ENCODE measurements around the gene CCL24.
"Not testable (repeated sequence)": the region's sequence is repeated elsewhere in the genome, so short reads cannot be mapped to it uniquely, and the experiment has no call there.

The CCL24 gene

GRCh38 chr7:75838281-75838930 is 24.8 kb upstream of the CCL24 start:
- H3K4me3 Mint-ChIP-seq; DNase-seq (ENCODE audit: low spot score); H3K27me3 Mint-ChIP-seq (ENCODE audit: low read depth); H3K36me3 Mint-ChIP-seq (ENCODE audit: low read depth); H3K4me1 Mint-ChIP-seq (ENCODE audit: low read depth); H3K9me3 Mint-ChIP-seq; H3K27ac Mint-ChIP-seq: not testable (repeated sequence)

GRCh38 chr7:75836798-75837197 is 23.2 kb upstream of the CCL24 start:
- Mint-ChIP-seq H3K27me3 (ENCODE audit: low read depth) (no peaks in the 10 kb centered on the region), H3K36me3 (ENCODE audit: low read depth) (no peaks in the 10 kb centered on the region), H3K4me1 (ENCODE audit: low read depth) (no peaks in the 10 kb centered on the region), H3K9me3 (no peaks in the 10 kb centered on the region), H3K27ac (no peak overlapping the region), H3K4me3 (no peak overlapping the region)
- no peak for DNase-seq (ENCODE audit: low spot score)

GRCh38 chr7:75835688-75836285 is 22.2 kb upstream of the CCL24 start:
- Mint-ChIP-seq H3K4me1 (ENCODE audit: low read depth) (no peaks in the 10 kb centered on the region), H3K4me3 (no peak overlapping the region), H3K27ac (no peak overlapping the region), H3K36me3 (ENCODE audit: low read depth) (no peaks in the 10 kb centered on the region), H3K9me3 (no peaks in the 10 kb centered on the region), H3K27me3 (ENCODE audit: low read depth) (no peaks in the 10 kb centered on the region)
- no peak for DNase-seq (ENCODE audit: low spot score)

GRCh38 chr7:75833662-75834061 is 20.1 kb upstream of the CCL24 start:
- H3K4me1 Mint-ChIP-seq (ENCODE audit: low read depth); H3K36me3 Mint-ChIP-seq (ENCODE audit: low read depth); H3K4me3 Mint-ChIP-seq; H3K9me3 Mint-ChIP-seq; DNase-seq (ENCODE audit: low spot score); H3K27ac Mint-ChIP-seq; H3K27me3 Mint-ChIP-seq (ENCODE audit: low read depth): not testable (repeated sequence)

- H3K36me3 Mint-ChIP-seq (ENCODE audit: low read depth) = no peaks in the 10 kb centered on the region
- no peaks in the 10 kb centered on the region for H3K4me1 Mint-ChIP-seq (ENCODE audit: low read depth)
Observed at GRCh38 chr7:75830978-75831377, 17.4 kb upstream of the CCL24 start.

GRCh38 chr7:75829656-75830055 is 16.1 kb upstream of the CCL24 start:
- DNase-seq (ENCODE audit: low spot score); H3K27me3 Mint-ChIP-seq (ENCODE audit: low read depth); H3K36me3 Mint-ChIP-seq (ENCODE audit: low read depth); H3K4me1 Mint-ChIP-seq (ENCODE audit: low read depth); H3K4me3 Mint-ChIP-seq; H3K27ac Mint-ChIP-seq; H3K9me3 Mint-ChIP-seq: not testable (repeated sequence)

More at GRCh38 chr7:75830978-75831377, 17.4 kb upstream of the CCL24 start:
- no peak for DNase-seq (ENCODE audit: low spot score)
- Mint-ChIP-seq H3K9me3 (no peaks in the 10 kb centered on the region), H3K27me3 (ENCODE audit: low read depth) (no peaks in the 10 kb centered on the region), H3K4me3 (no peak overlapping the region), H3K27ac (no peak overlapping the region)

- no peak overlapping the region for H3K4me3 Mint-ChIP-seq
- DNase-seq (ENCODE audit: low spot score) = no peak
- peaks cover 3% of the 10 kb centered on the region for H3K27me3 Mint-ChIP-seq (ENCODE audit: low read depth)
- no peak overlapping the region for H3K27ac Mint-ChIP-seq
- H3K9me3 Mint-ChIP-seq = no peaks in the 10 kb centered on the region
- H3K36me3 Mint-ChIP-seq (ENCODE audit: low read depth) = no peaks in the 10 kb centered on the region
- H3K4me1 Mint-ChIP-seq (ENCODE audit: low read depth) = no peaks in the 10 kb centered on the region
Observed at GRCh38 chr7:75823198-75823910, 9.7 kb upstream of the CCL24 start.

GRCh38 chr7:75820688-75821087 is 7.1 kb upstream of the CCL24 start:
- H3K27ac Mint-ChIP-seq = no peak overlapping the region
- no peaks in the 10 kb centered on the region for H3K36me3 Mint-ChIP-seq (ENCODE audit: low read depth)
- no peak overlapping the region for H3K4me3 Mint-ChIP-seq
- no peaks in the 10 kb centered on the region for H3K4me1 Mint-ChIP-seq (ENCODE audit: low read depth)
- peaks cover 3% of the 10 kb centered on the region for H3K27me3 Mint-ChIP-seq (ENCODE audit: low read depth)
- H3K9me3 Mint-ChIP-seq = no peaks in the 10 kb centered on the region
- no peak for DNase-seq (ENCODE audit: low spot score)

- no peaks in the 10 kb centered on the region for H3K9me3 Mint-ChIP-seq
- no peaks in the 10 kb centered on the region for H3K4me1 Mint-ChIP-seq (ENCODE audit: low read depth)
- H3K27ac Mint-ChIP-seq = no peak overlapping the region
- peaks cover 3% of the 10 kb centered on the region for H3K27me3 Mint-ChIP-seq (ENCODE audit: low read depth)
- H3K4me3 Mint-ChIP-seq = no peak overlapping the region
- H3K36me3 Mint-ChIP-seq (ENCODE audit: low read depth) = no peaks in the 10 kb centered on the region
- DNase-seq (ENCODE audit: low spot score) = no peak
Observed at GRCh38 chr7:75819711-75820110, 6.1 kb upstream of the CCL24 start.

- H3K27ac Mint-ChIP-seq = no peak overlapping the region
Observed at GRCh38 chr7:75818472-75818871, 4.9 kb upstream of the CCL24 start.

GRCh38 chr7:75817116-75817515 is 3.5 kb upstream of the CCL24 start:
- Mint-ChIP-seq H3K27me3 (ENCODE audit: low read depth) (peaks cover 3% of the 10 kb centered on the region), H3K36me3 (ENCODE audit: low read depth) (no peaks in the 10 kb centered on the region), H3K4me3 (no peak overlapping the region), H3K27ac (no peak overlapping the region), H3K4me1 (ENCODE audit: low read depth) (no peaks in the 10 kb centered on the region), H3K9me3 (no peaks in the 10 kb centered on the region)
- peak; percentile 6 for DNase-seq (ENCODE audit: low spot score)

More at GRCh38 chr7:75818472-75818871, 4.9 kb upstream of the CCL24 start:
- H3K4me3 Mint-ChIP-seq = no peak overlapping the region
- no peaks in the 10 kb centered on the region for H3K4me1 Mint-ChIP-seq (ENCODE audit: low read depth)
- no peaks in the 10 kb centered on the region for H3K9me3 Mint-ChIP-seq
- no peaks in the 10 kb centered on the region for H3K36me3 Mint-ChIP-seq (ENCODE audit: low read depth)
- DNase-seq (ENCODE audit: low spot score) = no peak
- H3K27me3 Mint-ChIP-seq (ENCODE audit: low read depth) = peaks cover 3% of the 10 kb centered on the region

GRCh38 chr7:75815418-75816064 is 1.9 kb upstream of the CCL24 start:
- H3K4me3 Mint-ChIP-seq = no peak overlapping the region
- H3K27me3 Mint-ChIP-seq (ENCODE audit: low read depth) = peaks cover under 1% of the 10 kb centered on the region
- H3K4me1 Mint-ChIP-seq (ENCODE audit: low read depth) = no peaks in the 10 kb centered on the region
- no peak overlapping the region for H3K27ac Mint-ChIP-seq
- DNase-seq (ENCODE audit: low spot score) = no peak
- H3K36me3 Mint-ChIP-seq (ENCODE audit: low read depth) = no peaks in the 10 kb centered on the region
- H3K9me3 Mint-ChIP-seq = no peaks in the 10 kb centered on the region

- no peaks in the 10 kb centered on the region for H3K36me3 Mint-ChIP-seq (ENCODE audit: low read depth)
- H3K27me3 Mint-ChIP-seq (ENCODE audit: low read depth) = no peaks in the 10 kb centered on the region
- H3K4me1 Mint-ChIP-seq (ENCODE audit: low read depth) = no peaks in the 10 kb centered on the region
- H3K27ac Mint-ChIP-seq = no peak overlapping the region
- no peak overlapping the region for H3K4me3 Mint-ChIP-seq
- no peak for DNase-seq (ENCODE audit: low spot score)
- H3K9me3 Mint-ChIP-seq = no peaks in the 10 kb centered on the region
Observed at GRCh38 chr7:75814407-75814947, 871 bp upstream of the CCL24 start.

- Mint-ChIP-seq H3K27me3 (ENCODE audit: low read depth) (no peaks in the 10 kb centered on the region), H3K4me1 (ENCODE audit: low read depth) (no peaks in the 10 kb centered on the region), H3K27ac (no peak overlapping the region), H3K4me3 (no peak overlapping the region), H3K36me3 (ENCODE audit: low read depth) (no peaks in the 10 kb centered on the region), H3K9me3 (peaks cover 2% of the 10 kb centered on the region)
- DNase-seq (ENCODE audit: low spot score) = no peak
Observed at GRCh38 chr7:75813084-75813483, 522 bp downstream of the CCL24 start.
